SK-N-SH treated with all-trans-retinoic acid at 6 μM for 48 hours (cell line): Measurements from ENCODE around the gene FAM171A1.

Source experiments
- ATAC-seq: fragments of 200-7000 bp; cut with Tn5 transposase; 3 replicates; pipeline ENCODE4 v1.9.1; 2020; ENCODE audit warnings: mild to moderate bottlenecking, moderate library complexity
- ARNTL ChIP-seq: fragments of 450-650 bp; formaldehyde crosslinking; IDR thresholded peaks from 2 replicates; pipeline ENCODE4 v1.5.0; 2020; ENCODE audit warnings: low read depth, mild to moderate bottlenecking, moderate library complexity, borderline replicate concordance
- BACH2 ChIP-seq: fragments of 250-450 bp; sonication (Bioruptor Pico); IDR thresholded peaks from 2 replicates; pipeline ENCODE4 v1.9.0; 2021; ENCODE audit warnings: mild to moderate bottlenecking, borderline replicate concordance
- CREB5 ChIP-seq: fragments of 250-450 bp; sonication (Bioruptor Pico); IDR thresholded peaks from 2 replicates; pipeline ENCODE4 v1.5.1; 2020; ENCODE audit warnings: low read depth, mild to moderate bottlenecking, moderate library complexity
- CSDC2 ChIP-seq: fragments of 250-450 bp; sonication (Bioruptor Pico); IDR thresholded peaks from 2 replicates; pipeline ENCODE4 v1.5.0; 2020; ENCODE audit warnings: mild to moderate bottlenecking, moderate library complexity
- CSRNP3 ChIP-seq: fragments of 250-450 bp; sonication (Bioruptor Pico); IDR thresholded peaks from 2 replicates; pipeline ENCODE4 v1.5.1; 2021; ENCODE audit warnings: mild to moderate bottlenecking, moderate library complexity
- ESRRG ChIP-seq: fragments of 250-450 bp; sonication (Bioruptor Pico); IDR thresholded peaks from 2 replicates; pipeline ENCODE4 v1.6.1; 2021; ENCODE audit warnings: mild to moderate bottlenecking
- GLIS3 ChIP-seq: fragments of 250-450 bp; sonication (Bioruptor Pico); IDR thresholded peaks from 2 replicates; pipeline ENCODE4 v1.5.0; 2020; ENCODE audit warnings: mild to moderate bottlenecking, moderate library complexity
- OSR1 ChIP-seq: fragments of 250-450 bp; sonication (Bioruptor Pico); IDR thresholded peaks from 2 replicates; pipeline ENCODE4 v1.8.0; 2022; ENCODE audit warnings: moderate library complexity, mild to moderate bottlenecking, inconsistent platforms
- PATZ1 ChIP-seq: fragments of 250-450 bp; sonication (Bioruptor Pico); IDR thresholded peaks from 2 replicates; pipeline ENCODE4 v1.8.0; 2020; ENCODE audit warnings: mild to moderate bottlenecking, moderate library complexity, borderline replicate concordance
- PPARA ChIP-seq: fragments of 250-450 bp; sonication (Bioruptor Pico); IDR thresholded peaks from 2 replicates; pipeline ENCODE4 v1.5.0; 2020; ENCODE audit warnings: mild to moderate bottlenecking, borderline replicate concordance
- RARB ChIP-seq: fragments of 250-450 bp; sonication (Bioruptor Pico); IDR thresholded peaks from 2 replicates; pipeline ENCODE4 v1.8.0; 2021; ENCODE audit warnings: mild to moderate bottlenecking, moderate library complexity
- SNAI2 ChIP-seq: fragments of 250-450 bp; sonication (Bioruptor Pico); IDR thresholded peaks from 2 replicates; pipeline ENCODE4 v1.5.0; 2020; ENCODE audit warnings: mild to moderate bottlenecking, moderate library complexity
- TCF4 ChIP-seq: fragments of 250-450 bp; sonication (Bioruptor Pico); IDR thresholded peaks from 2 replicates; pipeline ENCODE4 v1.8.0; 2021; ENCODE audit warnings: mild to moderate bottlenecking, moderate library complexity, borderline replicate concordance
- TOX ChIP-seq: fragments of 250-450 bp; sonication (Bioruptor Pico); IDR thresholded peaks from 2 replicates; pipeline ENCODE4 v1.8.0; 2021; ENCODE audit warnings: mild to moderate bottlenecking, moderate library complexity, borderline replicate concordance
- TSHZ2 ChIP-seq: fragments of 250-450 bp; sonication (Bioruptor Pico); IDR thresholded peaks from 2 replicates; pipeline ENCODE4 v1.5.0; 2020; ENCODE audit warnings: mild to moderate bottlenecking, moderate library complexity
- ZC3H10 ChIP-seq: fragments of 250-450 bp; sonication (Bioruptor Pico); IDR thresholded peaks from 2 replicates; pipeline ENCODE4 v1.5.1; 2021; ENCODE audit warnings: mild to moderate bottlenecking, moderate library complexity
- ZFP3 ChIP-seq: fragments of 250-450 bp; sonication (Bioruptor Pico); IDR thresholded peaks from 2 replicates; pipeline ENCODE4 v1.5.0; 2020; ENCODE audit warnings: mild to moderate bottlenecking, moderate library complexity
- ZFP30 ChIP-seq: fragments of 450-650 bp; formaldehyde crosslinking; IDR thresholded peaks from 2 replicates; pipeline ENCODE4 v1.5.0; 2022; ENCODE audit warnings: mild to moderate bottlenecking, moderate library complexity
- ZNF565 ChIP-seq: fragments of 450-650 bp; formaldehyde crosslinking; conservative IDR thresholded peaks from 2 replicates; pipeline ENCODE4 v1.5.0; 2020; ENCODE audit warnings: low read depth, mild to moderate bottlenecking, moderate library complexity
- ZNF70 ChIP-seq: fragments of 450-650 bp; formaldehyde crosslinking; IDR thresholded peaks from 2 replicates; pipeline ENCODE4 v1.5.0; 2020; ENCODE audit warnings: mild to moderate bottlenecking, moderate library complexity
- ZNF8 ChIP-seq: fragments of 450-650 bp; formaldehyde crosslinking; IDR thresholded peaks from 2 replicates; pipeline ENCODE4 v1.5.0; 2020; ENCODE audit warnings: mild to moderate bottlenecking, moderate library complexity
- TF ChIP-seq, protein P1 (sequence below): fragments of 250-450 bp; sonication (Bioruptor Pico); IDR thresholded peaks from 2 replicates; pipeline ENCODE4 v1.8.0; 2021; ENCODE audit warnings: low read depth, mild to moderate bottlenecking, moderate library complexity, borderline replicate concordance

Gene FAM171A1

DNA sequence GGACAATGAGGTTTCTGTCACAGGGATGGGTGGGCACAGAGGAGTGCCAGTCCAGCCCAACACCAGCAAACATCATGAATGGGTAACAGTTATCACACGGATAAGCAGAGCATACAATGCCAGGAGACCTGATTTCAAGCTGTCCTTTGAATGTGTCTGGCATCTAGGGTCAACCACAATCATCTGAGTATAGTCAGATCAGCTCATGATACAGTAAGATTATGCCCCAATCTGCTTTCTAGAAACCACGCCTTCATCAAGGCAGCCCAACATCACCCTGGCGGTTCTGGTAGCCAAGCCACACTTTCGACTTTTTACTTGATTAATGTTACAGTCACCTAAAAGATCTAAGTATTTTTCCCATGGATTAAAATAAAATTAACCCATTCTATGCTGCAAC, 10.5 kb downstream of the FAM171A1 start:
- ATAC-seq = no peak
- TF ChIP-seq OSR1 (no peak), SNAI2 (CRISPR knock-in tag) (no peak), PPARA (no peak), TCF4 (CRISPR knock-in tag) (no peak), ZFP3 (CRISPR knock-in tag) (no peak), PATZ1 (CRISPR knock-in tag) (no peak), ZFP30 (CRISPR knock-in tag) (no peak), RARB (CRISPR knock-in tag) (no peak), ZC3H10 (CRISPR knock-in tag) (no peak), ARNTL (CRISPR knock-in tag) (no peak)
- TF ChIP-seq, all 23 proteins: peak for 0

- TF ChIP-seq CSDC2 (CRISPR knock-in tag) = no peak
- no peak for TF ChIP-seq SNAI2 (CRISPR knock-in tag)
These were observed 17.5 kb downstream of the FAM171A1 start for GRCh38 chr10:15353471-15354017.

DNA sequence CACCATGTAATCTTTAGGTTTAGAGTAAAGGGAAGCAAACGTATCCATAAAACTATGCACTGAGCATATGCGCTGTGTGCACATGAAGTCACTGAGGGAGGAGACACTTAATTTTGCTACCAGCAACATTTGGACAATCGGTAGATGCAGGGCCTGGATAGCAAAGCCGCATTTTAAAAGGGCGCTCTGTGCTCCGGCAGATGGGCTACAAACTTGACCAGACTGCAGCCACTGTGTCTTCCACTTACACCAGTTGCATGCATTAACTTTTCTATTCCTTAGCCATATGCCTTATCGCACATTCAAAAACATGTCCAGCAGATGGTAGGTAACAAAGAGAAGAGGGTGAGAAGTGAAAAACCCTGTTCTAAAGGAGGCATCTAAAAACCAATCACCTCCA, 18.3 kb downstream of the FAM171A1 start:
- TF ChIP-seq ZFP30 (CRISPR knock-in tag) (no peak), RARB (CRISPR knock-in tag) (no peak), PATZ1 (CRISPR knock-in tag) (no peak), ARNTL (CRISPR knock-in tag) (no peak), ZNF70 (no peak), TSHZ2 (CRISPR knock-in tag) (no peak)
- TF ChIP-seq, all 23 proteins: peak for 0
- ATAC-seq = no peak

More at GRCh38 chr10:15353471-15354017, 17.5 kb downstream of the FAM171A1 start:
- ATAC-seq = no peak

- TF ChIP-seq GLIS3 (CRISPR knock-in tag) (no peak), BACH2 (CRISPR knock-in tag) (no peak), CSDC2 (CRISPR knock-in tag) (no peak), CSRNP3 (CRISPR knock-in tag) (no peak), TCF4 (CRISPR knock-in tag) (no peak), ZNF70 (no peak), RARB (CRISPR knock-in tag) (no peak), TOX (CRISPR knock-in tag) (no peak), OSR1 (no peak), ZNF565 (CRISPR knock-in tag) (no peak), CREB5 (CRISPR knock-in tag) (no peak), ARNTL (CRISPR knock-in tag) (no peak), ZFP30 (CRISPR knock-in tag) (no peak), ZNF8 (CRISPR knock-in tag) (no peak), TSHZ2 (CRISPR knock-in tag) (no peak), ESRRG (no peak)
- TF ChIP-seq, protein P1, sequence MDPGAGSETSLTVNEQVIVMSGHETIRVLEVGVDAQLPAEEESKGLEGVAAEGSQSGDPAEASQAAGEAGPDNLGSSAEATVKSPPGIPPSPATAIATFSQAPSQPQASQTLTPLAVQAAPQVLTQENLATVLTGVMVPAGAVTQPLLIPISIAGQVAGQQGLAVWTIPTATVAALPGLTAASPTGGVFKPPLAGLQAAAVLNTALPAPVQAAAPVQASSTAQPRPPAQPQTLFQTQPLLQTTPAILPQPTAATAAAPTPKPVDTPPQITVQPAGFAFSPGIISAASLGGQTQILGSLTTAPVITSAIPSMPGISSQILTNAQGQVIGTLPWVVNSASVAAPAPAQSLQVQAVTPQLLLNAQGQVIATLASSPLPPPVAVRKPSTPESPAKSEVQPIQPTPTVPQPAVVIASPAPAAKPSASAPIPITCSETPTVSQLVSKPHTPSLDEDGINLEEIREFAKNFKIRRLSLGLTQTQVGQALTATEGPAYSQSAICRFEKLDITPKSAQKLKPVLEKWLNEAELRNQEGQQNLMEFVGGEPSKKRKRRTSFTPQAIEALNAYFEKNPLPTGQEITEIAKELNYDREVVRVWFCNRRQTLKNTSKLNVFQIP (CRISPR knock-in tag) = no peak
- ATAC-seq = no peak
These were observed 18.9 kb downstream of the FAM171A1 start for GRCh38 chr10:15352201-15352600.
